Lower leg skin (tissue), 3 donors: Measurements from ENCODE around the gene EVX1.

Experiments used
- POLR2A ChIP-seq, 2 donors: fragments of 450-650 bp; IDR thresholded peaks; one replicate each; pipeline ENCODE4 v1.6.1; 2016 to 2017; ENCODE audit warnings: antibody characterized with exemption in 2 of 2, mild to moderate bottlenecking in 1 of 2, moderate library complexity in 1 of 2
- TF ChIP-seq, protein P1 (sequence below), 3 donors: fragments of 450-650 bp; IDR thresholded peaks; one replicate each; pipeline ENCODE4 v1.5.1; 2016; ENCODE audit warnings: antibody characterized with exemption in 3 of 3, mild to moderate bottlenecking in 3 of 3, moderate library complexity in 2 of 3

DNA sequence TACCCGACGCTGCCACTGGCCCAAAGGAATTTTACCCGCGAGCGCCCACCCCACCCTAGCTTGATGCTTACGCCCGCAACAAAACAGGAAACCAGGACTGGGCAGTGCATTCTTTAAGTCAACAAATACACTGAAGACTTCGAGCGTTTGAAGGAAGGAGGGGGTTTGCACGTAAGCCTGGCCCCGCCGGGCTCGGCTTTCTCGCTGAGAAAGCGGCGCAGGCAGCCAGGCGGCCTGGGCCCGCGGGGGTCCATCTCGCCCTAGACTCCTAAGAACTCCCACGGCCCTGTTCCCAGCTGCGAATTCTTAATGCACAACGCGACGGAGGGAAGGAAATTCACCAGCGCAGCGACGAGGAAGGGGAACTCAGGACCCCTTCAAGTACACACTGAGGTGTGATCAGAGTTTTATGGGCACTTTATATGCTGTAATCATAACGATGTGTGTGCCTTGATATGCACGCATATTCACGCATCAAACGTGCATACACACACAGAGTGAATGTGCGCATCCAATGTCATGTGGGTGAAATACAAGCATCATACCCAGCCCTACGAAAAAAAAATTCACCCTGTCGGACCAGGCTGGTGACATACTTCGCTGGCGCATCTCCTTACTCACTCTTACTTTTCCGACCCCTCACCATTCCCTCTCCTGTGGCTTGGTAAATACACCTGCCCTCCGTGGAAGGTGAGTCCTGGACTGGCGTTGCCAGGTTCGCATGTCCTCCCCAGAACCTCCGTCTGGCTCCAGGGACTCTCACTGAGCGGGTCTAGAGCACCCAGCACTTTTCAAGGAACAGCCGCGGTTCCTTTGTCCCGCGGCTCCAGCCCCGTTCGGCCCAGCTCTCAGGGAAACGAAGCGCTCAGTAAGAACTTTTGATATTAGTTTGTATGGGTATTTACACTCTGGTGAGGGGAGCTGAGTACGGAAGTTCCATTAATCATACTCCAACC is 37.0 kb upstream of the EVX1 start:
- TF ChIP-seq, protein P1, sequence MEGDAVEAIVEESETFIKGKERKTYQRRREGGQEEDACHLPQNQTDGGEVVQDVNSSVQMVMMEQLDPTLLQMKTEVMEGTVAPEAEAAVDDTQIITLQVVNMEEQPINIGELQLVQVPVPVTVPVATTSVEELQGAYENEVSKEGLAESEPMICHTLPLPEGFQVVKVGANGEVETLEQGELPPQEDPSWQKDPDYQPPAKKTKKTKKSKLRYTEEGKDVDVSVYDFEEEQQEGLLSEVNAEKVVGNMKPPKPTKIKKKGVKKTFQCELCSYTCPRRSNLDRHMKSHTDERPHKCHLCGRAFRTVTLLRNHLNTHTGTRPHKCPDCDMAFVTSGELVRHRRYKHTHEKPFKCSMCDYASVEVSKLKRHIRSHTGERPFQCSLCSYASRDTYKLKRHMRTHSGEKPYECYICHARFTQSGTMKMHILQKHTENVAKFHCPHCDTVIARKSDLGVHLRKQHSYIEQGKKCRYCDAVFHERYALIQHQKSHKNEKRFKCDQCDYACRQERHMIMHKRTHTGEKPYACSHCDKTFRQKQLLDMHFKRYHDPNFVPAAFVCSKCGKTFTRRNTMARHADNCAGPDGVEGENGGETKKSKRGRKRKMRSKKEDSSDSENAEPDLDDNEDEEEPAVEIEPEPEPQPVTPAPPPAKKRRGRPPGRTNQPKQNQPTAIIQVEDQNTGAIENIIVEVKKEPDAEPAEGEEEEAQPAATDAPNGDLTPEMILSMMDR (IDR thresholded peaks at IDR 0.05): no peak
- TF ChIP-seq POLR2A (IDR thresholded peaks at IDR 0.05): no peak
